Hepatocyte (in vitro differentiated cells): ENCODE results near the gene FKRP. TPM values are rescaled to one million over a fixed set of nuclear protein-coding genes. Genes with fewer than 3 reads are reported as not detected.

ENCODE experiments used
- DNase-seq: peaks from one replicate; pipeline ENCODE4 v3.0.0-alpha.2; 2016; ENCODE audit warnings: low spot score
- H2AFZ ChIP-seq: fragments of 200-600 bp; sonication (generic); 2 replicates; pipeline ENCODE4 v1.6.0; 2016; ENCODE audit warnings: antibody characterized with exemption, mild to moderate bottlenecking
- H3K27ac ChIP-seq: fragments of 200-600 bp; sonication (generic); 2 replicates; pipeline ENCODE4 v1.5.1; 2016; ENCODE audit warnings: mild to moderate bottlenecking
- H3K27me3 ChIP-seq: fragments of 200-600 bp; sonication (generic); 2 replicates; pipeline ENCODE4 v1.6.1; 2016
- H3K36me3 ChIP-seq: fragments of 200-600 bp; sonication (generic); replicated peaks from 2 replicates; pipeline ENCODE4 v1.5.1; 2016; ENCODE audit warnings: low read depth; ENCODE audit not compliant: insufficient read depth
- H3K4me1 ChIP-seq: fragments of 200-600 bp; sonication (generic); 2 replicates; pipeline ENCODE4 v1.5.1; 2016; ENCODE audit warnings: mild to moderate bottlenecking, moderate library complexity; ENCODE audit not compliant: insufficient read depth
- H3K4me2 ChIP-seq: fragments of 200-600 bp; sonication (generic); 2 replicates; pipeline ENCODE4 v1.6.0; 2016
- H3K4me3 ChIP-seq: fragments of 200-600 bp; sonication (generic); 2 replicates; pipeline ENCODE4 v1.5.1; 2016; ENCODE audit warnings: mild to moderate bottlenecking
- H3K79me2 ChIP-seq: fragments of 200-600 bp; sonication (generic); 2 replicates; pipeline ENCODE4 v1.6.0; 2017; ENCODE audit warnings: mild to moderate bottlenecking
- H3K9me2 ChIP-seq: fragments of 200-600 bp; sonication (generic); replicated peaks from 2 replicates; pipeline ENCODE4 v1.6.0; 2017; ENCODE audit warnings: mild to moderate bottlenecking; ENCODE audit not compliant: insufficient read depth
- H3K9me3 ChIP-seq: fragments of 200-600 bp; sonication (generic); 2 replicates; pipeline ENCODE4 v1.5.1; 2016; ENCODE audit warnings: low read depth, mild to moderate bottlenecking
- H4K20me1 ChIP-seq: fragments of 200-600 bp; sonication (generic); 2 replicates; pipeline ENCODE4 v1.6.0; 2016; ENCODE audit warnings: mild to moderate bottlenecking; ENCODE audit not compliant: insufficient read depth, poor library complexity, severe bottlenecking
- EZH2 ChIP-seq: fragments of 200-600 bp; sonication (generic); IDR thresholded peaks from 2 replicates; pipeline ENCODE4 v1.6.1; 2016; ENCODE audit warnings: antibody characterized with exemption, mild to moderate bottlenecking, borderline replicate concordance
- EZH2phosphoT487 ChIP-seq: fragments of 200-600 bp; sonication (generic); IDR thresholded peaks from one replicate; pipeline ENCODE4 v1.6.1; 2018; ENCODE audit warnings: antibody characterized with exemption, mild to moderate bottlenecking, low read depth, moderate library complexity; ENCODE audit not compliant: unreplicated experiment, severe bottlenecking
- WGBS: methylation state at CpG from one replicate; pipeline ENCODE4 v1.1.6; 2016; ENCODE audit warnings: low lambda C conversion rate; ENCODE audit errors: missing lambda C conversion rate; 5-methylcytosine and 5-hydroxymethylcytosine counted together
- polyA plus RNA-seq: library from polyadenylated mRNA; unstranded; fragments of >200 nt; fragmentation: Nextera tagmentation; extraction: Ambion mirVana; gene quantifications from 2 replicates; pipeline ENCODE4 v1.2.1, GENCODE V29; 2016
- total RNA-seq: library from RNA; depleted of rRNA; stranded (reverse); fragments of >200 nt; gene quantifications from 2 replicates; pipeline ENCODE4 v1.2.3, GENCODE V29; 2014
- TF ChIP-seq, protein P1 (sequence below): fragments of 200-600 bp; sonication (generic); IDR thresholded peaks from 2 replicates; pipeline ENCODE4 v1.5.1; 2016; ENCODE audit warnings: antibody characterized with exemption, mild to moderate bottlenecking; ENCODE audit not compliant: poor library complexity

FKRP gene
- total and polyA plus RNA-seq, 2 experiments from 2014 or later: 18.7 to 23.6 TPM

DNA sequence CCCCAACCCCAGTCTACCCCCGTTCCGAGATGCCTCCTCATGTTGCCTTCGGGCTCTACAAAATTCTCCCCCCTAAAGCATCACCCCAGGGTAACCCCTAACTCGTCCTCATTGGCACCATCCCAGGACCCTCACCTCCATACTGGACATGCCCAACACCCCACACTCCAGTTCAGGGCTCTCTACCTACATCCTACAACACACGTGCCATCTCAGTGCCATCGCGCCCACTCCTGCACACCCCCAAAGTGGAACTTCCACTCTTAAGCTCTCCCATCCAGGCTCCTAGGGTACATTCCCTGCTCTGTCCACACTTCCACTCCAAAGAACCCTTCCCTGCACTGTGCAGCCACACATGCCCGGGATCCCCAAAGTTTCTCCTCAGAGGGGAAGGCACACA lies 827 bp upstream of the FKRP start:
- peaks cover 77% of the 10 kb centered on the region for H3K79me2 ChIP-seq
- H3K4me1 ChIP-seq: peaks cover 11% of the 10 kb centered on the region
- peak overlapping the region; percentile 100 for H3K4me3 ChIP-seq

DNA sequence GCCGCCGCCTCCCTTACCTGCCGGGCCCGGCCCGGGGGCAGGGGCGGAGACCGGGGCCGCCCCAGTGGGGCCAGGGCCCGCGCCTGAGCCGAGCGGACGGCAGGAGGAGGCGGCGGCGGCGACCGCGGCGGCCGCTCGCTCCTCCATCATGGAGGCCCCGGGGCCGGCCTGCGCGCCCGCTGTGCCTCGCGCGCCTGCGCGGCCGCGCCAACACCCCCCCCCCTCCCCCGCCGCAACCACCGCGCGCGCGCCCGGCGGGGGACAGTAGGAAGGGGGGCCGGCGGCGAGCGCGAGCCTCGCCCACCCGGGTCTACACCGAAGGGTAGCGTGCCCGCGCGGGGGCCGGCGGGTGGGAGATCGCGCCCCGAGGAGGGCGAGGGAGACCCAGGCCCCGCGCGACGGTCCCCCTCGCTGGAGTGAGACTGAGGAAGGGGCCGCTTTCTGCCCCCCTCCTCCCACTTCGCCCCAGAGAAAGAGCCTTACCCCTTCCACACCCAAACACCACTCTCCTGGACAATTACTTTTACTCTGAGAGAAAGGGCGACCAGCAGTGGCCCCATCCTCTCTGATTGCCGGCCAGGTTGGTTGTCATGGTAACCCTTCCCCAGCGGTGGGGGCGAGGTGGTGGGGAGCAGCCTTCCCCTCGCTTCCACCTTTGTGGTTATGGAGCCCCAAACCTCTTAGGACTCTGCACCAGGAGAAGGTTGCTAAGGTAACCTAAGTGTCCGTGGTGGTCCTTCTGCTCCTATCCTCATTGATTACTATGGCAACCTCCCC lies 612 bp downstream of the FKRP start, which contains the start of gene STRN4:
TSS of gene STRN4 (minus strand) at position 170 of the 777 bp plus-strand sequence. CDS start at position 150, 20 bp downstream.
- H3K9me2 ChIP-seq: no peaks in the 10 kb centered on the region
- H4K20me1 ChIP-seq: peaks cover 43% of the 10 kb centered on the region

More for the DNA sequence above, 827 bp upstream of the FKRP start:
- Histone ChIP-seq H2AFZ (no peak overlapping the region), H4K20me1 (peaks cover 58% of the 10 kb centered on the region), H3K27me3 (no peaks in the 10 kb centered on the region), H3K27ac (no peak overlapping the region), H3K9me2 (no peaks in the 10 kb centered on the region), H3K9me3 (no peaks in the 10 kb centered on the region), H3K36me3 (no peaks in the 10 kb centered on the region), H3K4me2 (peak overlapping the region; percentile 96)
- TF ChIP-seq EZH2 (no peak), EZH2phosphoT487 (no peak)
- TF ChIP-seq, protein P1, sequence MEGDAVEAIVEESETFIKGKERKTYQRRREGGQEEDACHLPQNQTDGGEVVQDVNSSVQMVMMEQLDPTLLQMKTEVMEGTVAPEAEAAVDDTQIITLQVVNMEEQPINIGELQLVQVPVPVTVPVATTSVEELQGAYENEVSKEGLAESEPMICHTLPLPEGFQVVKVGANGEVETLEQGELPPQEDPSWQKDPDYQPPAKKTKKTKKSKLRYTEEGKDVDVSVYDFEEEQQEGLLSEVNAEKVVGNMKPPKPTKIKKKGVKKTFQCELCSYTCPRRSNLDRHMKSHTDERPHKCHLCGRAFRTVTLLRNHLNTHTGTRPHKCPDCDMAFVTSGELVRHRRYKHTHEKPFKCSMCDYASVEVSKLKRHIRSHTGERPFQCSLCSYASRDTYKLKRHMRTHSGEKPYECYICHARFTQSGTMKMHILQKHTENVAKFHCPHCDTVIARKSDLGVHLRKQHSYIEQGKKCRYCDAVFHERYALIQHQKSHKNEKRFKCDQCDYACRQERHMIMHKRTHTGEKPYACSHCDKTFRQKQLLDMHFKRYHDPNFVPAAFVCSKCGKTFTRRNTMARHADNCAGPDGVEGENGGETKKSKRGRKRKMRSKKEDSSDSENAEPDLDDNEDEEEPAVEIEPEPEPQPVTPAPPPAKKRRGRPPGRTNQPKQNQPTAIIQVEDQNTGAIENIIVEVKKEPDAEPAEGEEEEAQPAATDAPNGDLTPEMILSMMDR: no peak
- 55% methylated on average over 7 of the region's 8 CpGs for WGBS
- no peak for DNase-seq

DNA sequence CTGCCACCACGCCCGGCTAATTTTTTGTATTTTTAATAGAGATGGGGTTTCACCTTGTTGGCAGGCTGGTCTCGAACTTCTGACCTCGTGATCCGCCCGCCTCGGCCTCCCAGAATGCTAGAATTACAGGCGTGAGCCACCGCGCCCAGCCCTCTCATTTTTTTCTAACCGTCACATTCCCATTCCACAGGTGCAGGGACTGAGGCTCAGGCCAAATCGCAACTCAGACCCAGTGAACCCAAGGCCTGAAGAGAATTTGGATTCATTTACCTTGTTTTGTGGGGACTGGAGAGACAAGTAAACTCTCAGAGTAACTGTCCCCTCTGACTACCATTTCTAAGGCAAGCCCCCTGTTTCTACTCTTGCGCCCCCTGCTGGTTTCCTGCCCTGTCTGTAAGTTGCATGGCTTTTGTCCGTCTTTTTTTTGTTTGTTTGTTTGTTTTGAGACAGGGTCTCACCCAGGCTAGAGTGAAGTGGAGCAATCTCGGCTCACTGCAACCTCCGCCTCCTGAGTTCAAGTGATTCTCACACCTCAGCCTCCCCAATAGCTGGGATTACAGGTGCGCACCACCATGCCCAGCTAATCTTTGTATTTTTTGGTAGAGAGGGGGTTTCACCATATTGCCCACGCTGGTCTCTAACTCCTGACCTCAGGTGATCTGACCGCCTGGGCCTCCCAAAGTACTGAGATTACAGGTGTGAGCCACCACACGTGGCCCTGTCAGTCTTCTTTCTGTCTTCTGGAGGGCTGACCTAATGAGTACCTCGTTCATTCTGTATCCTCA lies 2.7 kb downstream of the FKRP start:
- 93% methylated on average over 21 of the region's 21 CpGs for whole genome bisulfite sequencing
- Histone ChIP-seq H3K79me2 (peaks cover 42% of the 10 kb centered on the region), H4K20me1 (peaks cover 23% of the 10 kb centered on the region), H3K27ac (no peak overlapping the region), H3K4me1 (peaks cover 11% of the 10 kb centered on the region), H3K36me3 (no peaks in the 10 kb centered on the region), H3K9me3 (no peaks in the 10 kb centered on the region), H3K27me3 (no peaks in the 10 kb centered on the region), H3K9me2 (no peaks in the 10 kb centered on the region), H3K4me2 (no peak overlapping the region), H3K4me3 (no peak overlapping the region), H2AFZ (no peak overlapping the region)
- TF ChIP-seq EZH2: no peak
- TF ChIP-seq, protein P1: peak; percentile 63
- TF ChIP-seq EZH2phosphoT487: no peak
- peak; percentile 78 for DNase-seq

More for the DNA sequence above, 612 bp downstream of the FKRP start, which contains the start of gene STRN4:
- Histone ChIP-seq H3K4me2 (peak within 1 kb of the TSS; percentile 97), H3K27me3 (no peaks in the 10 kb centered on the region), H3K4me1 (peaks cover 11% of the 10 kb centered on the region), H3K4me3 (peak within 1 kb of the TSS; percentile 100), H3K27ac (peak within 1 kb of the TSS; percentile 96), H2AFZ (peak within 1 kb of the TSS; percentile 94), H3K9me3 (no peaks in the 10 kb centered on the region), H3K36me3 (no peaks in the 10 kb centered on the region), H3K79me2 (peaks cover 63% of the 10 kb centered on the region)
- DNase-seq: peak; percentile 87
- WGBS: 3% methylated on average over 8 of the region's 74 CpGs
- TF ChIP-seq EZH2 (no peak), EZH2phosphoT487 (no peak)
- TF ChIP-seq, protein P1: no peak
